HG03066 (cell line): ENCODE results near the gene AOPEP.
"Not testable (repeated sequence)": the region's sequence is repeated elsewhere in the genome, so short reads cannot be mapped to it uniquely, and the experiment has no call there.

ENCODE experiments used
- ATAC-seq: cut with Tn5 transposase; IDR thresholded peaks from one replicate; pipeline ENCODE4 v1.9.1; 2021; ENCODE audit warnings: low read depth; ENCODE audit not compliant: unreplicated experiment

Gene AOPEP

DNA sequence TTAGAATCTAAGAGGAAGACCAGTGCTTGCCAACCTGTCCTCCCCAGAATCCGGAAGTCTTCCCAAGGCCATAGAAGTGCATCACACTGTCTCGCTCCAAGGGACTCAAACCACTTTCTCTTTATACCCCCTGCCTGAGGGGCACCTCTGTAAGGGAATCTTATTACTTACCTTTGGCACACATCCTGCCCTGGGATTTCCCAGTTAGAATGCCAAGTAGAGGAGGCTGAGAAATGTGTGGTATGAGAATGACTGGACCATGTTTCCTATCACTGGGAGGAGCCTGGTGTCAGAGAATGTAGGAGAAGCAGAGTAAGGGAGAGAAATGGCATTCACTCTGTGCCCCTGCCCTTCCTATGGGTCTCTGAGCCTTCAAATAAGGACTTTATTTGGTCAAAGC lies 85.8 kb downstream of the AOPEP start:
- no peak for ATAC-seq

DNA sequence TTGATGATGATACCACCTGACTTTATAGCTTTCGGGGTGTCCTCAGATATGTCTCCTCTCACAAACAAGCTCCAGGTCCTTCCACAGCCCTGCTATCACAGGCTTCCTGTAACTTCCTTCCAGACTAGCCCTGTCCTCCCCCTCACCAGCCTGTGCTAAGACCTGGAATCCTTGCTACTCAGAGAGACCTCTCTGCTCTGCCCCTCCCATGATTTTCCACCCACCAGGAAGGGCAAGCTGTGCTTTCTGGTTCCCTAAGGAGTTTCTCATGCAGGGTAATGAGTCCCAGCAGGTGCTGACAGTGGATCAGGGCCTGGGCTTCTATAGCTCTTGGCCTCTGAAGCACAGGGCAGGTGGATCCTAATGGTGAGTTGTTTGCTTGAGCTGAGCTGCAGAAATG lies 86.9 kb downstream of the AOPEP start:
- no peak for ATAC-seq

DNA sequence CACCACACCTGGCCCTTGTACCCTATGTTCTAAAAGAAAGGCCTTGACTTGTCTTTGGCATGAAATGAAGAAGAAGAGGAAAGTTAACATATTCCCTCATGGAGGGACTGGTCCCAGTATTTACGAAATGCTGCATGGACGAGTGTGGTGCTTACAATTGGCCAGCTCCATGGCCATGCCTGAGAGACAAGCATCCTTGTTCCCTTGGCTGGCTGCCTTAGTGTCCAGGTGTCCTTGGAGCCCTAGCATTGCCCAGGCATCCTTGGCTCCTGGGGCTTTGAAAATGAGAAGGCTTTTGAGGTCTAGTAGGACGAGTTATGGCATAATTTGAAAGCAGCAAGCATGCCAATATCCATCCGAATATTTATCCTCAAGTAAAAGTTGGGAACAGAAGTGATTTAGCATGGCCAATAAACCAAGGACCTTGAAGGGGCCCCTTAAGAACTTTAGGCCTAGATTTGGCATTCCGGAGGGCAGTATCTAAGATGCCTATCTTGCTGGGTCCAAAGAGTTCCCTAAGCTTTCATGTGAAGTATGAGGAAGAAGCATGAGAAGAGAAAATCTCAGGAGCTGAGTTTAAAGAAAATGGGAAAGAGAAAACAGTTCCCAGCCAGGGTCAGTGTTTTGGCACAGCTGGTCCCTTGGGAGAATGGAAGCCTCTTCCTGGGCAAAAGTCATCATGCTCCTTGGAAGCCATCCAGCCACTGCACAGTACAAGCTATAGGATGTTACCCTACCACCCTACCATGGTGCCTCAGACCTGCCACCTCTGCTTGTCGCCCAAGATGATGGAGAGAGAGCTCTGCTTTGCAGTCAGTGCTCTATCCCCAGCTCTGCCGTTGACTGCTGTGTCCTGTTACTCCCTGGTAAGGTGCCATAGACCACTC lies 91.0 kb downstream of the AOPEP start:
- ATAC-seq: no peak

DNA sequence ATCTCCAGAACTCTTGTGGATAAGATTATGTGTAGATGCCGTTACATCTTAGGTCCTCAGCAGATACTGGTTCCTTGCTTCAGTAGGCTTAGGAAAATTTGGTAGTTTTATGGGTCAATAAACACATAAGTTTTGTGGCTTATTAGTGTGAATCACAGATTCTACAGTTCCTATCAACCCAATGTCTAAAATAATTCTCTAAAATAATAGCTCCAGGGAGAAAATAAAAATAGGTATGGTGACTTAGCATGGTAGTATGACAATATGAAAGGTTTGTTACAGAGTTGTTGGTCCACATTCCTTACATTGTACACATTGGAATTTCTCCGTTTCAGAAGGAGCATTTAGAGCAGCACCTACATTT lies 91.7 kb downstream of the AOPEP start:
- ATAC-seq: no peak

DNA sequence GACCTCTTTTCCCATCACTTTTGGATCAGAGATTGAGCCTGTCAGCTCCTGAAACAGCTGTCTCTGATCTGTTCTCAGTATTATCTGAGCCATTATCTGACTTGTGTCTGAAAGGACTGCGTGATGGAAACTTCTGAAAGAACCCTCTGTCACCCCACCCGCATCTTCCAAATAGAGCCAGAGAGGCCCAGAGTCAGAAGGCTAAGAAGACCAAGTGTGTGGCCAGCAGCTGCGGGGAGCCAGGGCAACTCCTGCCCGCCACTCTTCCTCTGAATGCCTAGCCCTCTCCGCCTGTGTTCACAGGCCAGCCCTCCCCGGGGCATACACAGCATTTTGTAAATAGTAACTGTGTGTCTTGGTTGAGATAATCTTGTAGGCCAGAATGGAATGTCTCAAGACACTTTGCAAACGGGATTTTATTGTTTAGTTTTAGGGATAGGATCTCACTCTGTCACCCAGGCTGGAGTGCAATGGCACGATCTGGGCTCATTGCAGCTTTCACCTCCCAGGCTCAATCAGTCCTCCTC lies 92.7 kb downstream of the AOPEP start:
- ATAC-seq: no peak

DNA sequence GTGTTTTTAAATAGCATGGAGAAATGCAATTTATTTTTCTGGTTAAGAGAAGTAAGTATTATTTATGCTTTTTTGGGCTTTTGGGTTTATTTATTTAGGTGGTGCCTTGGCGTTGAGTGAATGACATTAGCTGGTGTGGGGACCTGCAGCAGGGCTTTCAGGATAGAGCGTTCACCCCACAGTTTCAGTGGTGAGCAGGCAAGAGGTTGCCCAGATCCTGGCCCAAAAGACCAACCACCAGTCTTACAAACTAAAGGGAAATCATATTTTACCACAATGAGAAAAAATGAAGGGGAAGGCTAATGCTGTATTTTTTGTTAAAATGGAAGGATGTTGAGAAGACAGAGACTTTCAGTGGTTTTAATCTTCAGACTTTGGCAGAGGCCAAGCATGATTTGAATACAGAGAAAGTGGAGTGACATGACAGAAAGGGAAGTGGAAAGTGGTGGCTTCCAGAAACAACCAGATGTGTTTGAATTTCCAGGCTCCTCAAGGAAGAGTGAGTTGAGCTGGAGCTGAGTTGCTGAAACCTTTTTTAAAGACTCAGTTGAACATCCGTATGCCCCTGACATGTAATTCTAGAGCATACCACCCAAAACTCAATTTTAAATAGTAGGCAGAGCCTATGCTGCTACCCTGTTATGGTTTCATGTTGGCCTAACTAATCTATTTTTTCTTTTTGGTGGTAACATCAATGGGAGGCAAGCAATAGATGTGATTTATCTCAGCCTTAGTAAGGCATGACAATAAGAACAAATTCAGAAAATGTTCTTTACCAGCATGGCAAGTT lies 94.8 kb downstream of the AOPEP start:
- peak; percentile 77 for ATAC-seq

DNA sequence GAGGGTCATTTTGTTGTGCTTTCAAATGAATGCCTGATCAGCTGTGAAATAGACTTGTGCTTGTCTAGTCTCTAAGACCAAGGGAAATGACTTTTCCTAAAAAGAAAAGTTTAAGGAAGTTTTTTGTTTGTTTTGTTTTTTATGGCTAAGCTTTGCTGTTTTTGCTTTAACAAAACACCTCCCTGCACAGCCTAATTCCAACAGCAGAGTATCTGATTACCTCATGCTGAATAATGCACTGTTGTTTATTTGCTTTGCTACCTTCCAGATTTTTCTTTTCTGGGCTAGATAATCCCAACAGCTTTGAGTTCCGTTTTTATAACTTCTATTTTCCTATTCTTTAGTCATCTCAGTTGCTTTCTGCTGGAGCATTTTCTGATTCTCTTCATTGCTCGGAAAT lies 95.8 kb downstream of the AOPEP start:
- ATAC-seq: no peak

DNA sequence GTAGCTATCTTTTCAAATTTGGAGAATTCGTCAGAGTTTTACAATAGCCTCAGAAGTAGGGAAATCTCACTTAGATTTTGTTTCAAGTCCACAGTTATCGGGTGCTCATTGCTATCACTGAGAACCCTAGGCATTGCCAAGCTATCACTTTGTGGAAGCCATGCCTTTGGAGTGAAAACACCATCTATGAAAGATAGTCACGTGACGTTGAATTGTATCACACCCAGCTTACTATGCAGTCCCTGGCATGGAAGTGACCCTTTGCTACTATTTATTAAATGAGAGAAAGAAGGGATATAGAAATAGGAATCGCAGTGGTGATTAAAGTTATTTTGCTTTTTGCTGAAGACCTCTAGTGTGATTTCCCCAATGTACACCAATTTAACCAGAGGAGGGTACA lies 97.2 kb downstream of the AOPEP start:
- ATAC-seq: no peak

DNA sequence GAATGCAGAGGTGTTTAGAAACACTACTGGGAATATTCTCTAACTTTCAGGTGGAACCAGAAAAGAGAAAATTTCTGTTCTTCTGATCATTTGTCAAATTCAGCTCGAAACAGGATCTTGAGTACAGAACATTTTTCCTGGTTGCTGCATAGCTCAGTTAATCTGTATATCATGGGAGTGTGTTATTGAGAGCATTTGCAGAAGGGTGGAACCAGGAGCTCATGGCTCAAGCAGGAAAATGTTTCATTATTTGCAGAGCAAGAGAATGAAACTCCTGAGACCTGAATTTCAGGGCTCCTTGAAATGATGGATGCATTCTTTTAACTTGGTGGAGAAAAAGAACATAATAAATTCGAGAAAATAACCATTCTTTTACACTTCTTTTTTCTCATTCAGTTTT lies 97.9 kb downstream of the AOPEP start:
- ATAC-seq: no peak

DNA sequence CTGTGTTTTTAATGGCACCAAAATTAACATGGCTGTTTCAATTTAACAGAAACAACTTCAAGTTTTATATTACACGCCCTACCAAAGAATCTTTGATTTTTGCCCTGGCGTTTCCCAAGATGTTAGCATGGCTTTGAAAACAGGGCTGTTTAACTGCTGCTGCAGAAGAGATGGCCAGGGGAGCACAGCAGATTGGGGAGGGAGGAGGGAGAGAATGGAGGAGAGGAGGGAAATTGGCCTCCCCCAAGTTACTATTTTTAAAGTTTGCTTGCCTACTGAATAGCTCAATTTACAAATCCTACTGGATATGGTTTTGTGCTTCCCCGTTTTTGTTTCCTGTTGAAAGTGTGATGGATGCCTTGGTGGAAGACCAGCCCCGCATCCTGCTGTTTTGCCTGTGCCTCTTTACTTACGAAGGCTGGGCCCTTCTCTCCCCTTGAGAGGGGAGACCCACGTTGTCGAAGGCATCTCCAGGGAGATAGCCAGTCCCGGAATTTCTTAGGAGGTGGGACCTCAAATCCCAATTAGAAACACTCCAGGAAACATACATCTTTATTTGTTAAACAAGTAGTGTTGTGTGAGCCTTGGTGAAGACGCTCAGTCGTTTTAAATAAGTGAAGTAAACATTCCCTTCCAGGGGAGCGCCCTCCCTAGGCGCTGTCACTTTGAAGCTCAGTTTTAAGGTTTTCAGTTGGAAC lies 98.6 kb downstream of the AOPEP start:
- no peak for ATAC-seq

DNA sequence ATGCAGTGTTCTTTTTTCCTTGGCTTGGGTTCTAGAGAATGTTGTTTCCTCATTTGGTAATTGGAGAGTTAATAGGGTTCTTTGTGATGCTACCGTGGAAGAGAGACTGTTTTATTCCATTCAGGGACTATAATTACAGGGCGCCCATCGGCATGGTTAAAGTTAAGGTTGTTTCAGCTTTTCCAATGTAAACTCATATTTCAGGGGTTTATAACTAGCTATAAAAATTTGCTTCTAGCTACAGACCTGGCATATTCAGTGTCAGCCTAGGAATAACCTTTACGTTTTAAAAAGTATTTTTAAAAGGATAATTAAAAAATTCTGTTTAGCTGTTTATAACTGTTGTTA lies 99.1 kb downstream of the AOPEP start:
- no peak for ATAC-seq

DNA sequence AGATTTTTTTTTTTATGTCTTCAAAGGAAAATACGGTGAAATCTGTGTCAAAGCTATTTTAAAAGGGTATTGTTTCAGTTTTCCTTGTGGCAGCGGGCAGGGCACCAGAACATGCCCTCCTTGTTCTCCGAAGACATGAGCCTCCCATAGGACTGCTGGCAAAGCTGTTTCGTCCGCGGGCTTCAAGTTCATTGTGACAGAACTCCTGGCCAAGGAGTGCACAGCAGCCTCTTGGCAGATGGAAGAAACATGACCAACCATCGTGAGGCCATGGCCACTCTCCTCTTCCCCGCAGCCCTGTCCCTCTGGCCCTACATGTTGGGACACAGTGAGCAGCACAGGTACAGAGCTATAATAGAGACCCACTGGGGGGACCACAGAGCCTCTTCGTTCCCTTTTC lies 99.5 kb downstream of the AOPEP start:
- no peak for ATAC-seq

DNA sequence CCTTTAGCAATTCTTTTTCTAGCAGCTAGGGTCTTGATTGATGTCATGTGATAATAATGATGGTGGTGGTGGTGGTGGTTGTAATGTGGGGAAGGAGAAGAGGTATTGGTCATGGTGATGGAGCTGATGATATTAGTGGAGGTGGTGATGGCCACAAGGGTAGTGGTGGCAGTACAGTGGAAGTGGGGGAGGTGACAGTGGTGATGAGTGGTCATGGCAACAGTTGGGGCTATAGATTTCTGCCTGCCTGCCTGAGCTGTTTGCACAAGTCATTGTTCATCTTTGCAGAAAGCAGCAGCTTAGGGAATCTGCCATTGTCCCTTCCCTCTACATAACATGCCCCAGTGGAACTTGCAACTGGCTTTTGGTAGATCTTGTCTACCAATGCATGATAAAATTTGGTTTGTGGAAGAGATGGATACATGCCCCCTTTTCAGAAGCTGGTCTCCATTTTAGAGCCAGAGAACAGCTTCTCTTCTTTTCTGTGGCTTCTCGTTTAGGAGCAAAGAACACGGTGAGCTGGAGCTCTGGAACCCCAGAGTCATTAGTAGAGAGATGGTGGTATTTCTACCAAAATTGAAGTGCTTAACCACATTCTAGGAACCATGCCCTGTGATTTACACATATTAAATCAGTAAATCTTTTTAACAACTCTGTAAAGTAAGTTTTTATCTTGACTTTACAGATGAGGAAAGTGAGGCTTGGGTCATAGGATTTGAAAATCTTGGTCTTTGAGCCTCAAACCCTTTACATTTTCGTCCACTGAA lies 100.3 kb downstream of the AOPEP start:
- ATAC-seq: no peak

DNA sequence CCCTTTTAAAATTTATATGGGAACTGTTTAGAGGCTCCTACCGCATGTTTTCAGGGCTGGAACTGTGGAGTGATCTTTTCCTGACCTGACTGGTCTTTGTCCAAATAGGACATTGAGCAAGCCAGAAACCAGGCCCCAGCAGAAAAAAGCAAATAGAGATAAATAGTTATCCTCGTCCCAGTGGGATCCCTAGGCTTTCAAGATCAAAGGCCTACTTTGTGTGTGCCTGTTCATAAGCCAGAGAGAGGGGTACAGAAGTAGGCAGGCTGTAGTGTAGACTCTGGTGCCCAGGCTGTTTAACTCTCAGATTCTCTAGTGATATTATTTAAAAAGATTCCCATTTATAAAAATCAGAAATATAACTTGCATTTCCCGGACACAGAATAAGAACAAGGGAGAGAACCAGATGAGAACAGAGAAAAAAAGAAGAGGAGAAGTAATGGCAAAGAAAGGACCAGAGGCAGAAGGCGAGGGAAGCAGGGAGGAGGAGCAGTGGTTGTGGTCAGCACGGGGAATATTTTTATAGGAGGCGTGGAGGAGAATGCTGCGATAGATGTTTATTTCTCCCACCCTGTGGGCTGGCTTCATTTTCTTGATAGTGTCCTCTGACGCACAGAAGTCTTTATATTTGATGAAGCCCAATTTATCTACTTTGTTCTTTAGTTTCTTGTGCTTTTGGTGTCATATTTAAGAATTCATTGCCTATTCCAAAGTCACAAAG lies 101.2 kb downstream of the AOPEP start:
- no peak for ATAC-seq

DNA sequence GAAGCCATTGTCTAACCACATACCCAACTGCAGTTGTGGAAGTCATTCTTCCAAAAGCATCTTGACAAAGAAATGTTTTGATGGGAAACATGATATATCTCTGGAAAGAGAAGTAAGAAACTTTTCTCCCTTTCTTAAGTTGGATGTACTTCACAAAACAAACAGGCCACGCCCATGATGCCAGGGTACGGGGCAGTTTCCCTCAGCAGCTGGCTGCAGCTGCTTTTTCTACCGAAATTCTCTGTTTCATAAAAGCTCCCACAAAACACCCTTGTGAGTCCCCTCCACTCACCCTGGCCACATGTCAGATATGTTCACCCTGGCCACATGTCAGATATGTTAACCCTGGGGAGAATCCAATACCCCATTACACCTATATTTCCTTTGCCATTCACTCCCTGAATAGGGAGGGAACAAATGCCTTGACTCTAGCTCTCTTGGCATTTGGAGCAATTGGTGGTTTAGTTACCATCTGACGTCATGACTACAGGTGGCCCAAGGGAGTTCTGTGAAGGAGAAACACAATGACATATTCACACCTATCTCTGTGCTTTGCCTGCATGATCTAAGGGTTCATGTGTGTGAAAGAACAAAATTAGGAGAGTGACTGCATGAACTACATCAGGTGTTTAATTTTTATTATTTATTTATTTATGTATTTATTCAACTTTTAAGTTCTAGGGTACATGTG lies 103.0 kb downstream of the AOPEP start:
- ATAC-seq: no peak

DNA sequence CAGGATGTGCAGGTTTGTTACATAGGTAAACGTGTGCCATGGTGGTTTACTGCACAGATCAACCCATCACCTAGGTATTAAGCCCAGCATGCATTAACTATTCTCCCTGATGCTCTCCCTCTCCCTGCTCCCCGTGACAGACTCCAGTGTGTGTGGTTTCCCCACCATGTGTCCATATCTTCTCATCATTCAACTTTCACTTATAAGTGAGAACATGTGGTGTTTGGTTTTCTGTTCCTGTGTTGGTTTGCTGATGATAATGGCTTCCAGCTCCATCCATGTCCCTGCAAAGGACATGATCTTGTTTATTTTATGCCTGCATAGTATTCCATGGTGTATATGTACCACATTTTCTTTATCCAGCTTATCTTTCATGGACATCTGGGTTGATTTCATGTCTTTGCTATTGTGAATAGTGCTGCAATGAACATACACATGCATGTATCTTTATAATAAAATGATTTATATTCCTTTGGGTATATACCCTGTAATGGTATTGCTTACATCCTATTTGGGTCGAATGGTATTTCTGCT lies 103.6 kb downstream of the AOPEP start:
- ATAC-seq: not testable (repeated sequence)

DNA sequence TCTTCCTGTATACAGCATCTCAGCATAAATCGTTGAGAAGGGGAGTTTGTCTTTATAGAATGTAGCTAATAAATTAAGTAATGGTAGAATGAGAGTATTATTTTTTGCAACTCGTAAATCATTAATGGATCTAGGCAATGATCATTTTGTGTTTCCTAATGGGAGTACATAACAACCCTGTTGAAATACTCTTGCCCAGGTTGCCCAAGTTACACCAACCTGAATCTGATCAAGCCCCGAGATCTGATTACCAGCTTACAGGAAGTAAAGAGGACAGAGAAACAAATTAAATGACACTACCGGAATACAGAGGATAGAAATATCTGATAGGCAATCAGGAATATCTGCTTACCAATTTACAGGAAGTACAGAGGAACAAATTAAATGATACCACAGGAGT lies 107.3 kb downstream of the AOPEP start:
- no peak for ATAC-seq

DNA sequence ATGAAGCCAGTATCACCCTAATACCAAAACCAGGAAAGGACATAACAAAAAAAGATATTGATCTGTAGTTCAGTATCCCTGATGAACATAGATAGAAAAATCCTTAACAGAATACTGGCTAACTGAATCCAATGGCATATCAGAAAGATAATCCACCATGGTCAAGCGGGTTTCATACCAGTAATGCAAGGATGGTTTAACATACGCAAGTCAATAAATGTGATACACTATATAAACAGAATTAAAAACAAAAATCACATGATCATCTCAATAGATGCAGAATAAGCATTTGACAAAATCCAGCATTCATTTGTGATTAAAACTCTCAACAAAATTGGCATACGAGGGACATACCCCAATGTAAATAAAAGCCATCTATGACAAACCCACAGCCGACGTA lies 110.9 kb downstream of the AOPEP start:
- ATAC-seq: no peak

DNA sequence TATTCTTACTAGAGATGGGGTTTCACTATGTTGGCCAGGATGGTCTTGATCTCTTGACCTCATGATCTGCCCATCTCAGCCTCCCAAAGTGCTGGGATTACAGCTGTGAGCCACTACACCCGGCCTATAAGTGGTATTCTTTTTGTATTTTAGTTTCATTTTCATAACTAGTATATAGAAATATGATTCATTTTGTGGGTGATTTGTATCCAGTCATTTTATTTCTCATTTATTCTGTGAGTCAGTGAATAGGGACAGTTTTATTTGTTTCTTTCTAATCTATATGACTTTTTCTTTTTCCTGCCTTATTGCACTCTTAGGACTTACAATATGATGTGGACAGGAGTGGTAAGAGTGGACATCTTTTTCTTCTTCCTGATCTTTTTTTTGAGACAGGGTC lies 112.9 kb downstream of the AOPEP start:
- no peak for ATAC-seq
